Measurements from ENCODE around the gene INPP5A. TPM values are rescaled to one million over a fixed set of nuclear protein-coding genes. Genes with fewer than 3 reads are reported as not detected.

INPP5A gene
- total RNA-seq, 1 experiment from 2014 or later: 22.6 TPM

DNA sequence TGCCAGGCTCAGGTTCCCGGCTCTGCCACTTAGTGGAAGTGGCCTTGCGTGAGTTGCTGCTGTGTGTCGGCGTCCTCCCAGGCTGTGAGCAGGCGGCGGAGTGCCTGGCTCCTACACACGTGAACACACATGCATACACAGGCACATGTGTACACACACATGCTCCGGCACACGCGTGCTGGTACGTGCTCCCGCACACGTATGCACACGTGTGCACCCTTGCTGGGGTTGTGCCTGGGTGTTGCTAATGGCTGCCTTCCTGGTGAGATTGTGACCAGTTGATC is 107.6 kb downstream of the INPP5A start:
- ChIA-PET CTCF (no interaction called here), POLR2A (ENCODE audit: unreplicated experiment) (no interaction called here)

DNA sequence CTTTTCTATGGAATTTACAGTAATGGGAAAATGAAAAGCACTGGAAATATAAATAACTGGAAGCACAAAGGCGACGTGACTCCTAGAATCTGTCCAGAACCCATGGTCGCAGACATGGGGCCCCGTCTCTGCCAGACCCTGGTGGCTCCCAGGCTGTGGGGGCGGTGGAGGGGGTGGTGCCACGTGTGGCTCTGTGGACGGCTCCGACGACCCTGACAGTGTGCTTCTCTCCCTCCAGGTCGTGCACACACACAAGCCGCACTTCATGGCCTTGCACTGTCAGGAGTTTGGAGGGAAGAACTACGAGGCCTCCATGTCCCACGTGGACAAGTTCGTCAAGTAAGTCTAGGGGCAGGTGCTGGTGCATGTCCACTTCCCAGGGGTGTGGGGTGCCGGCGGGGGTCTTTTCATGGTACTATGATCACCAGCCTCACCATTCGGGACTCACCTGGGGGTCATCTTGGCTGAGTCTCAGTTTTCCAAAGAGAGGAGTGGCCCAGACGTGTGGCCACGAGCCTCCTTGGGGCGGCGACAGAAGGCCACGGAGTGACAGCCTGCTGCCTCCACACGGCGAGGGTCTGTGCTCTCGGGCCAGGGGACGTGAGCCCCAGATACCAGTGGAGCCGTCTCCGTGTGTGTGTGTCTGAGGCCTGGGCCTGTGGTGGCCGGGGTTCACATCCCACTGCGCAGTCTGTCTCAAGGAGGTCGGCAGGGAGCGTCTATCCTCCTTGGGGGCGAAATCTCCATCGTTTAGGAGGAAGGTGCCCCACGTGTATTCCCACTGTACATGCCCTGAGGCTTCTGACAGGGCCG is 108.2 kb downstream of the INPP5A start:
- Histone ChIP-seq H3K27ac (ENCODE audit: low read length) (no peak overlapping the region), H2AFZ (ENCODE audit: low read length) (no peak overlapping the region), H3F3A (ENCODE audit: low read length, unreplicated experiment) (no peaks in the 10 kb centered on the region), H3K9ac (ENCODE audit: low read length) (no peak overlapping the region), H3K79me2 (ENCODE audit: low read length) (no peaks in the 10 kb centered on the region), H3K9me2 (replicated peaks; ENCODE audit: low read length) (no peaks in the 10 kb centered on the region), H3K4me3 (ENCODE audit: low read length) (no peak overlapping the region), H3K4me2 (ENCODE audit: low read length) (no peak overlapping the region), H3K9me3 (ENCODE audit: low read length) (no peaks in the 10 kb centered on the region), H3K36me3 (ENCODE audit: low read depth, low read length) (no peaks in the 10 kb centered on the region), H3K4me1 (ENCODE audit: insufficient read depth, low read length) (no peaks in the 10 kb centered on the region), H3K27me3 (ENCODE audit: low read length) (no peaks in the 10 kb centered on the region), H4K20me1 (ENCODE audit: low read length) (no peaks in the 10 kb centered on the region)
- intact Hi-C loops (cut with micrococcal nuclease): no loop called here
- BruUV-seq (replicated peaks): no TSS peak
- ATAC-seq (no peak), DNase-seq (no peak)
- ChIA-PET CTCF (no interaction called here), POLR2A (ENCODE audit: unreplicated experiment) (no interaction called here)
- no peak for TF ChIP-seq EZH2 (IDR thresholded peaks at IDR 0.05; ENCODE audit: low read length, unreplicated experiment)

More for the DNA sequence above, 107.6 kb downstream of the INPP5A start:
- Histone ChIP-seq H3K9ac (ENCODE audit: low read length) (no peak overlapping the region), H3K27me3 (ENCODE audit: low read length) (no peaks in the 10 kb centered on the region), H3K36me3 (ENCODE audit: low read depth, low read length) (no peaks in the 10 kb centered on the region), H3K4me2 (ENCODE audit: low read length) (no peak overlapping the region), H3F3A (ENCODE audit: low read length, unreplicated experiment) (no peaks in the 10 kb centered on the region), H3K79me2 (ENCODE audit: low read length) (no peaks in the 10 kb centered on the region), H3K9me2 (replicated peaks; ENCODE audit: low read length) (no peaks in the 10 kb centered on the region), H3K4me1 (ENCODE audit: insufficient read depth, low read length) (no peaks in the 10 kb centered on the region), H3K9me3 (ENCODE audit: low read length) (no peaks in the 10 kb centered on the region), H3K4me3 (ENCODE audit: low read length) (no peak overlapping the region), H4K20me1 (ENCODE audit: low read length) (no peaks in the 10 kb centered on the region), H3K27ac (ENCODE audit: low read length) (no peak overlapping the region), H2AFZ (ENCODE audit: low read length) (no peak overlapping the region)
- no TSS peak for BruUV-seq (replicated peaks)
- ATAC-seq: no peak
- intact Hi-C loops (cut with micrococcal nuclease): no loop called here
- TF ChIP-seq EZH2 (IDR thresholded peaks at IDR 0.05; ENCODE audit: low read length, unreplicated experiment) (no peak), EZH2phosphoT487 (IDR thresholded peaks at IDR 0.05; ENCODE audit: borderline replicate concordance, low read length) (no peak)
- TF ChIP-seq, protein P1, sequence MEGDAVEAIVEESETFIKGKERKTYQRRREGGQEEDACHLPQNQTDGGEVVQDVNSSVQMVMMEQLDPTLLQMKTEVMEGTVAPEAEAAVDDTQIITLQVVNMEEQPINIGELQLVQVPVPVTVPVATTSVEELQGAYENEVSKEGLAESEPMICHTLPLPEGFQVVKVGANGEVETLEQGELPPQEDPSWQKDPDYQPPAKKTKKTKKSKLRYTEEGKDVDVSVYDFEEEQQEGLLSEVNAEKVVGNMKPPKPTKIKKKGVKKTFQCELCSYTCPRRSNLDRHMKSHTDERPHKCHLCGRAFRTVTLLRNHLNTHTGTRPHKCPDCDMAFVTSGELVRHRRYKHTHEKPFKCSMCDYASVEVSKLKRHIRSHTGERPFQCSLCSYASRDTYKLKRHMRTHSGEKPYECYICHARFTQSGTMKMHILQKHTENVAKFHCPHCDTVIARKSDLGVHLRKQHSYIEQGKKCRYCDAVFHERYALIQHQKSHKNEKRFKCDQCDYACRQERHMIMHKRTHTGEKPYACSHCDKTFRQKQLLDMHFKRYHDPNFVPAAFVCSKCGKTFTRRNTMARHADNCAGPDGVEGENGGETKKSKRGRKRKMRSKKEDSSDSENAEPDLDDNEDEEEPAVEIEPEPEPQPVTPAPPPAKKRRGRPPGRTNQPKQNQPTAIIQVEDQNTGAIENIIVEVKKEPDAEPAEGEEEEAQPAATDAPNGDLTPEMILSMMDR (conservative IDR thresholded peaks at IDR 0.05; ENCODE audit: low read depth, low read length): no peak
- DNase-seq: no peak

DNA sequence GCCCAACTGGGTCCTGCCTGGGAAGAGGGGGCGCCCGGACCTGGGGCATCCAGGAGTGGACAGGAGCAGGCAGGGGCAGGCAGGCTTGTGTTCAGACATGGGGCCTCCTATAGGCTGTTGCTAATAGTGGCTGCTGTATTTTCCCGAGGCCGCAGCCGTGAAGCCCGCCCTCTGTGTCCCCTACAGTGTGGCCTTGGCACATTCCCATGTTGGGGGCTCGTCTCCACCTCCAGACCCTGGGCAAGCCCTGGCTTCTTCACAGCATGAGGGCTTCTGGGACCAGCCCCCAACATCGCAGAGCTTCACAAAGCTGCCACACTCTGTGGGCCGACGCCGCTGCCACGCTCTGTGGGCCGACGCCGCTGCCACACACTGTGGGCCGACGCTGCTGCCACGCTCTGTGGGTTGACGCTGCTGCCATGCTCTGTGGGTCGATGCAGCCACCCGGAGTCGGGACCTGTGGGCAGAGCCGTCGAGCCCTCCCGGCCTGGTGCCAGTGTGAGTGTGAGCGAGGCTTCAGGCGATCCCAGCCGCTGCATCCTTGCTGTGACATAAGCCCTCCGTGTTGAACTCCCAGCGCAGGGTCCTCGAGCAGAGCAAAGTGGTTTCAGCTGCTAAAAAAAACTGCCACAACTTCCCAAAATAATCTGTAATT is 109.0 kb downstream of the INPP5A start:
- no TSS peak for BruUV-seq (replicated peaks)
- no peak for ATAC-seq

More for the DNA sequence above, 109.0 kb downstream of the INPP5A start:
- Histone ChIP-seq H3K4me3 (ENCODE audit: low read length) (no peak overlapping the region), H3K79me2 (ENCODE audit: low read length) (no peaks in the 10 kb centered on the region), H3K27ac (ENCODE audit: low read length) (no peak overlapping the region), H2AFZ (ENCODE audit: low read length) (no peak overlapping the region), H3K9me2 (replicated peaks; ENCODE audit: low read length) (no peaks in the 10 kb centered on the region), H3K9me3 (ENCODE audit: low read length) (no peaks in the 10 kb centered on the region), H3K4me2 (ENCODE audit: low read length) (no peak overlapping the region), H4K20me1 (ENCODE audit: low read length) (no peaks in the 10 kb centered on the region), H3K27me3 (ENCODE audit: low read length) (no peaks in the 10 kb centered on the region), H3K9ac (ENCODE audit: low read length) (no peak overlapping the region), H3F3A (ENCODE audit: low read length, unreplicated experiment) (no peaks in the 10 kb centered on the region), H3K4me1 (ENCODE audit: insufficient read depth, low read length) (no peaks in the 10 kb centered on the region), H3K36me3 (ENCODE audit: low read depth, low read length) (no peaks in the 10 kb centered on the region)
- no peak for DNase-seq
- CTCF ChIA-PET: no interaction called here
- TF ChIP-seq EZH2 (IDR thresholded peaks at IDR 0.05; ENCODE audit: low read length, unreplicated experiment): no peak
- TF ChIP-seq, protein P1 (conservative IDR thresholded peaks at IDR 0.05; ENCODE audit: low read depth, low read length): no peak
- TF ChIP-seq EZH2phosphoT487 (IDR thresholded peaks at IDR 0.05; ENCODE audit: borderline replicate concordance, low read length): no peak
- POLR2A ChIA-PET (ENCODE audit: unreplicated experiment): no interaction called here
- intact Hi-C loops (cut with micrococcal nuclease): no loop called here

All from PC-3 (cell line).